ENCODE measurements around the gene TAF11L13.
"Not testable (repeated sequence)": the region's sequence is repeated elsewhere in the genome, so short reads cannot be mapped to it uniquely, and the experiment has no call there.

TAF11L13 gene

DNA sequence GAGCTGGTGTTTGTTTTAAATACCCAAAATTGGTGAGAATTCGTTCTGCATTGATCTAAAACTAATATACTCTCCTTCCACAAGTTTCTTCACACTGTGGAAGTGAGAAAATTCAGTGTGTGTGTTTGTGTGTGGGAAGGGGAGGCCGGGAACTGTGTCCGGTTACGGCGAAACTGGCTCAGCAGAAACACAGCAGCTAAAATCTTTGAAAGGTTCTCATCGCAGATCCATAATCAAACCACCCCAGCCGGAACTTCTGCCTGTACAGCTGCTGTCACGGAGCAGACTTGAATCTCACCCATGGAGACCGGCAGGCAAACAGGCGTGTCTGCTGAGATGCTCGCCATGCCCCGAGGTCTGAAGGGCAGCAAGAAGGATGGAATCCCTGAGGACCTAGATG is at the start of gene TAF11L13:
TSS of gene TAF11L13 (plus strand) at position 301 of the 400 bp plus-strand sequence.
- DNase-seq: not testable (repeated sequence)

DNA sequence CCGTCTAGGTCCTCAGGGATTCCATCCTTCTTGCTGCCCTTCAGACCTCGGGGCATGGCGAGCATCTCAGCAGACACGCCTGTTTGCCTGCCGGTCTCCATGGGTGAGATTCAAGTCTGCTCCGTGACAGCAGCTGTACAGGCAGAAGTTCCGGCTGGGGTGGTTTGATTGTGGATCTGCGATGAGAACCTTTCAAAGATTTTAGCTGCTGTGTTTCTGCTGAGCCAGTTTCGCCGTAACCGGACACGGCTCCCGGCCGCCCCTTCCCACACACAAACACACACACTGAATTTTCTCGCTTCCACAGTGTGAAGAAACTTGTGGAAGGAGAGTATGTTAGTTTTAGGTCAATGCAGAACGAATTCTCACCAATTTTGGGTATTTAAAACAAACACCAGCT is 46.2 kb upstream of the TAF11L13 start, which contains the start of gene TAF11L7:
TSS of gene TAF11L7 (minus strand) at position 101 of the 400 bp plus-strand sequence.
- DNase-seq: not testable (repeated sequence)

DNA sequence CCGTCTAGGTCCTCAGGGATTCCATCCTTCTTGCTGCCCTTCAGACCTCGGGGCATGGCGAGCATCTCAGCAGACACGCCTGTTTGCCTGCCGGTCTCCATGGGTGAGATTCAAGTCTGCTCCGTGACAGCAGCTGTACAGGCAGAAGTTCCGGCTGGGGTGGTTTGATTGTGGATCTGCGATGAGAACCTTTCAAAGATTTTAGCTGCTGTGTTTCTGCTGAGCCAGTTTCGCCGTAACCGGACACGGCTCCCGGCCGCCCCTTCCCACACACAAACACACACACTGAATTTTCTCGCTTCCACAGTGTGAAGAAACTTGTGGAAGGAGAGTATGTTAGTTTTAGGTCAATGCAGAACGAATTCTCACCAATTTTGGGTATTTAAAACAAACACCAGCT is 41.0 kb upstream of the TAF11L13 start, which contains the start of gene TAF11L8:
TSS of gene TAF11L8 (minus strand) at position 101 of the 400 bp plus-strand sequence.
- DNase-seq: not testable (repeated sequence)

DNA sequence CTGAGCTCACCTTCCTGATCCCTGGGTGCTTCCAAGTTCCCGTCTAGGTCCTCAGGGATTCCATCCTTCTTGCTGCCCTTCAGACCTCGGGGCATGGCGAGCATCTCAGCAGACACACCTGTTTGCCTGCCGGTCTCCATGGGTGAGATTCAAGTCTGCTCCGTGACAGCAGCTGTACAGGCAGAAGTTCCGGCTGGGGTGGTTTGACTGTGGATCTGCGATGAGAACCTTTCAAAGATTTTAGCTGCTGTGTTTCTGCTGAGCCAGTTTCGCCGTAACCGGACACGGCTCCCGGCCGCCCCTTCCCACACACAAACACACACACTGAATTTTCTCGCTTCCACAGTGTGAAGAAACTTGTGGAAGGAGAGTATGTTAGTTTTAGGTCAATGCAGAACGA is 37.6 kb upstream of the TAF11L13 start, which contains the start of gene TAF11L9:
TSS of gene TAF11L9 (minus strand) at position 140 of the 400 bp plus-strand sequence.
- DNase-seq: not testable (repeated sequence)

DNA sequence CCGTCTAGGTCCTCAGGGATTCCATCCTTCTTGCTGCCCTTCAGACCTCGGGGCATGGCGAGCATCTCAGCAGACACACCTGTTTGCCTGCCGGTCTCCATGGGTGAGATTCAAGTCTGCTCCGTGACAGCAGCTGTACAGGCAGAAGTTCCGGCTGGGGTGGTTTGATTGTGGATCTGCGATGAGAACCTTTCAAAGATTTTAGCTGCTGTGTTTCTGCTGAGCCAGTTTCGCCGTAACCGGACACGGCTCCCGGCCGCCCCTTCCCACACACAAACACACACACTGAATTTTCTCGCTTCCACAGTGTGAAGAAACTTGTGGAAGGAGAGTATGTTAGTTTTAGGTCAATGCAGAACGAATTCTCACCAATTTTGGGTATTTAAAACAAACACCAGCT is 34.2 kb upstream of the TAF11L13 start, which contains the start of gene TAF11L10:
TSS of gene TAF11L10 (minus strand) at position 101 of the 400 bp plus-strand sequence.
- DNase-seq: not testable (repeated sequence)

DNA sequence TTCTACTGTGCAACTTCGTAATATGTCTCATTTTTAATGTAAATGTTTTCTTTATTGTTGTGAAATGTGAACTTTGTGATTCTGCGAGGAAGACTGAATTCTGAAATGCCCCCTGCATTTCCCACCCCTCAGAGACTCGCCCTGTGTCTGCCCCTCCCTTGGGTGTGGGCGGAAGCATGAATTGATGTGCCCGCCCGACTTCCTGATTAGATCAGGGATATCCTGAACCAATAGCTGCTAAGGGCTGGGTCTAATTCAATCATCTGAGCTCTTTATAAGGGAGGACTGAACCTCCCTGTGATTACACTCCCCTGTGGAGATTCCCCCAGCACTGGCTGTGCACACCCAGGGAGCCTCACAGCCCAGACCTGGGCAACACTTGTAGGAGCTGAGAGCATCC is 28.0 kb upstream of the TAF11L13 start, which contains the start of gene TAF11L11:
TSS of gene TAF11L11 (plus strand) at position 304 of the 400 bp plus-strand sequence.
- not testable (repeated sequence) for DNase-seq

DNA sequence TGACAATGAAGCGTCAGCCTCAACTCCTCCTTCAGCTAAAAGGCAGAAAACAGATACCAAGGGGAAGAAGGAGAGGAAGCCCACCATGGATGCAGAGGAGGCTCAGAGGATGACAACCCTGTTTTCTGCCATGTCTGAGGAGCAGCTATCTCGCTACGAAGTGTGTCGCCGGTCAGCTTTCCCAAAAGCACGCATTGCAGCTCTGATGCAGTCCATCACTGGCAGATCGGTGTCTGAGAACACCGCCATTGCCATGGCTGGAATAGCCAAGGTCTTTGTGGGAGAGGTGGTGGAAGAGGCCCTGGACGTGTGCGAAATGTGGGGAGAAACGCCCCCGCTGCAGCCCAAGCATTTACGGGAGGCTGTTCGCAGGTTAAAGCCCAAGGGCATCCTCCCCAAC is 26.9 kb upstream of the TAF11L13 start:
- no peak for DNase-seq

DNA sequence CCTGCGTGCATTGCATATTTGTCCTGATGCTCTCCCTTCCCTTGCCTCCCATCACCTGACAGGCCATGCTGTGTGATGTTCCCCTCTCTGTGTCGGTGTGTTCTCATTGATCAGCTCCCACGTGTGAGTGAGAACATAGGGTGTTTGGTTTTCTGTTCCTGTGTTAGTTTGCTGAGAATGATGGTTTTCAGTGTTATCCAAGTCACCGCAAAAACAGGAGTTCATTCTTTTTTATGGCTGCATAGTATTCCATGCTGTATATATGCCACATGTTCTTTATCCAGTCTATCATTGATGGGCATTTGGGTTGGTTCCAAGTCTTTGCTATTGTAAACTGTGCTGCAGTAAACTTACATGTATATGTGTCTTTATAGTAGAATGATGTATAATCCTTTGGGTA is 24.4 kb upstream of the TAF11L13 start:
- not testable (repeated sequence) for DNase-seq

DNA sequence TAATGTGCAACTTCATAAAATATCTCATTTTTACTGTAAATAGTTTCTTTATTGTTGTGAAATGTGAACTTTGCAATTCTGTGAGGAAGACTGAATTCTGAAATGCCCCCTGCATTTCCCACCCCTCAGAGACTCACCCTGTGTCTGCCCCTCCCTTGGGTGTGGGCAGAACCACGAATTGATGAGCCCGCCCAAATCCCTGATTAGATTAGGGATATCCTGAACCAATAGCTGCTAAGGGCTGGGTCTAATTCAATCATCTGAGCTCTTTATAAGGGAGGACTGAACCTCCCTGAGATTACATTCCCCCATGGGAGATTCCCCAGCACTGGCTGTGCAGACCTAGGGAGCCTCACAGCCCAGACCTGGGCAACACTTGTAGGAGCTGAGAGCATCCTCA is 21.8 kb upstream of the TAF11L13 start, which contains the start of gene TAF11L12:
TSS of gene TAF11L12 (plus strand) at position 301 of the 400 bp plus-strand sequence.
- not testable (repeated sequence) for DNase-seq

DNA sequence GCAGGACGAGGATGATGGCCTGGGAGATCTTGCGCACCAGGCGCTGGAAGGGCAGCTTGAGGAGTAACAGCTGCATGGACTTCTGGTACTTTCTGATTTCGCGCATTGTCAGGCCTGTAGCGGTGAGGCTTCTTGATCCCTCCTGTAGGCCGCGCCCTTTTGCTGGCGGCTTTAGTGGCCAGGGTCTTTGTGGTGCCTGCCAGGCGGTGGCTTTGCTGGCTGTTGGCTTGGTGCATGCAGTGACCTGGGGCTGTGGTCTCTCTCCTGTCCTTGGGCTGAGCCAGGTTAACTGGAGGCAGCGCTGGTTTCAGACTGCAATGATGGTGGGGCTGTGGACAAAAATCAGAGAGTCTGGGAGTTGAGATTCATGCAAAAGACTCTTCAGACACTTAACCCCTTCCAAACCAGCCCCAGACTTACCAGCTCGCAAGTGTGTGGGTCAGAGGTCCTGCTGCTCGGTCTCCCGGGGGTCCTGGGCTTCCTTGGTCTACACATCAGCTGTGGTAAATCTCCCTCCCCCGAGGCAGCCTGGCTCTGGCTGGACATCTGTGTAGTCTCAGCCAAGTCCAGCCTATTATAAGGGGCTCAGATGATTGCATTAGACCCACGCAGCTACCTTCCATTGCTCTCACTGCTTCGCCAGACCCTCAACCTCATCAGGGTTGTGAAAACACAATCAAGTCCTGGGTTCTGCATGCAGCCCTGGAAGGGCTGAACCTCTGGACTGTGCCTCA is 16.8 kb upstream of the TAF11L13 start:
- DNase-seq: no peak

DNA sequence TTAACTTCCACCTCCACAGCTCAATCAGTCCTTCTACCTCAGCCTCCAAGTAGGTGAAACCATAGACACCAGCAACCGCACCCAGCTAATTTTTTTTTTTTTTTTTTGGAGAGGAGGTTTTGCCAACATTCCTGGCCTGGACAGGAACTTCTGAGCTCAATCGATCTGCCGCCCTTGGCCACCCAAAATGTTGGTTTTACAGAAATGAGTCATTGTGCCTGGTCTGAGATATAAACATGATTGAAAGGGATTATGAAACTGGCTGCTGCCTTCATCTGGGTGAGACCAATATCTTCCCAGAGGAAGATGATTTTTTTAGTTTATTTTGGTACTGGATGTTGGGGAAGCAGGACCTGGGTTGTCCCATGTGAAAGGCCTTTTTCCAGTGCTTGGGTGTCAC is 12.5 kb upstream of the TAF11L13 start:
- DNase-seq: no peak

DNA sequence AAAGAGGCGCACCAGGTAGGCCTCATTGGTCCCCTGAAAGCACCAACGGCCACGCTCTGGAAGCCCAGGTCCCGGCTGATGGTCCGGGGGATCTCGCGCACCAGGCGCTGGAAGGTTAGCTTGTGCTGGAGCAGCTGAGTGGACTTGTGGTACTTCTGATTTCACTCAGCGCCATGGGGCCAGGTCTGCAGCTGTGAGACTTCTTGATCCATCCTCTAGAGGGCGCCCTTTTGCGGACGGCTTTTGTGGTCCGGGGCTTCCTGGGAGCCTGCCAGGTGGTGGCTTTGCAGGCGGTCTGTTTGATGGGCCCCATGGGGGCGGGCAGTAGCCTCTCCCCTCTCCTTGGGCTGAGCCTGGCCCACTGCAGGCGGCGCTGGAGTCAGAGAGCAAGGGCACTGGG is 11.3 kb upstream of the TAF11L13 start:
- no peak for DNase-seq

DNA sequence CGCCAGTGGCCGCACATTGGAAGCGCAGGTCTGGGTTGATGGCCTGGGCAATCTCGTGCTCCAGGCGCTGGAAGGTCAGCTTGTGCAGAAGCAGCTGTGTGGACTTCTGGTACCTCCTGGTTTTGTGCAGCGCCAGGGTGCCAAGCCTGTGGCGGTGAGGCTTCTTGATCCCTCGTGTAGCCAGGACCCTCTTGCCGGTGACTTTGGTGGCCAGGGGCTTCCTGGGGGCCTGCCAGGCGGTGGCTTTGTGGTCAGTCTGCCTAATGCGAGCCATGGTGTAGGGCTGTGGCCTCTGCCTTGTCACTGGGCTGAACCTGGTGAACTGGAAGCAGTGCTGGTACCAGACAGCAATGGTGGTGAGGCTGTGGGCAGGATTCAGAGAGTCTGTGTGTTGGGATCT is 6.2 kb upstream of the TAF11L13 start:
- DNase-seq: no peak

DNA sequence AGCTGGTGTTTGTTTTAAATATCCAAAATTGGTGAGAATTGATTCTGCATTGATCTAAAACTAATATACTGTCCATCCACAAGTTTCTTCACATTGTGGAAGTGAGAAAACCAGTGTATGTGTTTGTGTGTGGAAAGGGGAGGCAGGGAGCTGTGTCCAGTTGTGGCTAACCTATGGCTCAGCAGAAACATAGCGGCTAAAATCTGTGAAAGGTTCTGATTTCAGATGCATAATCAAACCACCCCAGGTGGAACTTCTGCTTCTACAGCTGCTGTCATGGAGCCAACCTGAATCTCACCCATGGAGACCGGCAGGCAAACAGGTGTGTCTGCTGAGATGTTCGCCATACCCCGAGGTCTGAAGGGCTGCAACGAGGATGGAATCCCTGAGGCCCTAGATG is 2.3 kb downstream of the TAF11L13 start, which contains the start of gene TAF11L14:
TSS of gene TAF11L14 (plus strand) at position 301 of the 400 bp plus-strand sequence.
- DNase-seq: no peak

DNA sequence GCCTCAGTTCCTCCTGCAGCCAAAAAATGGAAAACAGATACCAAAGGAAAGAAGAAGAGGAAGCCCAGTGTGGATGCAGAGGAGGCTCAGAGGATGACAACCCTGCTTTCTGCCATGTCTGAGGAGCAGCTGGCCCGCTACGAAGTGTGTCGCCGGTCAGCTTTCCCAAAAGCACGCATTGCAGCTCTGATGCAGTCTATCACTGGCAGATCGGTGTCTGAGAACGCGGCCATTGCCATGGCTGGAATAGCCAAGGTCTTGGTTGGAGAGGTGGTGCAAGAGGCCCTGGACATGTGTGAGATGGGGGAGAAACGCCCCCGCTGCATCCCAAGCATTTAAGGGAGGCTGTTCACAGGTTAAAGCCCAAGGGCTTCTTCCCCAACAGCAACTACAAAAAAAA is 17.3 kb downstream of the TAF11L13 start:
- not testable (repeated sequence) for DNase-seq

DNA sequence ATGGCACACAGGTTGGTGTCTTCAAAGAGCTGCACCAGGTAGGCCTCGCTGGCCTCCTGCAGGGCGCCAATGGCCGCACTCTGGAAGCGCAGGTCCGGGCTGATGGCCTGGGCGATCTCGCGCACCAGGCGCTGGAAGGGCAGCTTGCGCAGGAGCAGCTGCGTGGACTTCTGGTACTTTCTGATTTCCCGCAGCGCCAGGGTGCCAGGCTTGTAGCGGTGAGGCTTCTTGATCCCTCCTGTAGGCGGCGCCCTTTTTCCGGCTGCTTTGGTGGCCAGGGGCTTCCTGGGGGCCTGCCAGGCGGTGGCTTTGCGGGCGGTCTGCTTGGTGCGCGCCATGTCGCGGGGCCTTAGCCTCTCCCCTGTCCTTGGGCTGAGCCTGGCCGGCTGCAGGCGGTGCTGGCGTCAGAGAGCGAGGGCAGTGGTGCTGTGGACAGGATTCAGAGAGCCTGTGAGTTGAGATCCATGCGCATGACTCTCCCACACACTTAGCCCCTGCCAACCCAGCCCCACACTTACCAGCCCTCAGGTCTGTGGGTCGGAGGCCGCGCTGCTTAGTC is 23.4 kb downstream of the TAF11L13 start:
- DNase-seq: not testable (repeated sequence)

DNA sequence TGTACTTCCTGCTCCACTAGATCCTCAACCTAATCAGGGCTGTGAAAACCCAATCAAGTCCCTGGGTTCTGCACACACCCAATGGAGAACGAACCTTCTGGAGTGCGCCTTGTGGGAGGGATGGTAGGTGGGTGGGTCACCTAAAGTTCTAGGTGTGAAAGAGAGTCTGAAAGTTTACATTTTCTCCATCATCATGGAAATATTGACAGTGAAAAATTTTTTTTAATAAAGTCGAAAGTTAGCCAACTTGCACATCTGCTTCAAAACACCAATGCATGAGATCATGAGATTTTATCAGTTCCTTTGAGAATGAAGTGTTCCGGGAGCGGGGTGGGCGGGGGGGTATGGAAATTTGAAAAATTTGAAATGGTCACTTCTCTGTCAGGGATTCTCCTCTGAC is 24.0 kb downstream of the TAF11L13 start:
- no peak for DNase-seq

DNA sequence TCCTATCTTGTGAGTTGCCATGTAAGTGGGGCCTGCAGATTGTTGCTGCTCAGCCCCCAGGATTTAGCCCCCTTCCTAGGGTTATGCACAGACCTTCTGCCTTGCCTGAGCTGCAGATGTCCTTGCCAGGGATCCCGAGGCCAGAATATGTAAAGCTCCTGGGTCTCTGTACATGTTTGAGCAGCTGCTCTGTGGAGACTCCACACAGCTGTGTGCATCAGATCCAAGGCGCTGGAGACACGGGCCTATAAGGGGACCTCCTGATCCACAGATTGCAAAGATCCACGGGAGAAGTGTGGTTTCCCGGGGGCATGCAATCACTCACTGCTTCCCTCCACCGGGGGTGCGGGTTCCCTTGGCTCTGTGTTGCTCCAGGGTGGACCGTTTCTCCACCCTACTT is 31.3 kb downstream of the TAF11L13 start:
- no peak for DNase-seq

DNA sequence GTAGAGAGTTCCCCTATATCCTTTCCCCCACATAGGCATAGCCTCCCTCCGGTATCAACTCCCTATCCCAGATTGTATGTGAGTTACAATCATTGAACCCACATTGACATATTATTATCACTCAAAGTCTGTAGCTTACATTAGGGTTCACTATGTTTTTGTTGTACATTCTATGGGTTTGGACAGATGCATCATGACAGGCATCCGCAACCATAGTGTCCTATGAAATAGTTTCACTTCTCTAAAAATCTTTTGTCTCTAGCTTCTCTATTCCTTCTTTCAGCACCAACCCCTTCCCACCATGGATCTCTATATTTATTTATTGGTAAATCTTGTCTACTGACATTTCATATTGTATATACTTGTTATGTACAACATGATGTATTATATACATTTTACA is 33.9 kb downstream of the TAF11L13 start:
- no peak for DNase-seq

DNA sequence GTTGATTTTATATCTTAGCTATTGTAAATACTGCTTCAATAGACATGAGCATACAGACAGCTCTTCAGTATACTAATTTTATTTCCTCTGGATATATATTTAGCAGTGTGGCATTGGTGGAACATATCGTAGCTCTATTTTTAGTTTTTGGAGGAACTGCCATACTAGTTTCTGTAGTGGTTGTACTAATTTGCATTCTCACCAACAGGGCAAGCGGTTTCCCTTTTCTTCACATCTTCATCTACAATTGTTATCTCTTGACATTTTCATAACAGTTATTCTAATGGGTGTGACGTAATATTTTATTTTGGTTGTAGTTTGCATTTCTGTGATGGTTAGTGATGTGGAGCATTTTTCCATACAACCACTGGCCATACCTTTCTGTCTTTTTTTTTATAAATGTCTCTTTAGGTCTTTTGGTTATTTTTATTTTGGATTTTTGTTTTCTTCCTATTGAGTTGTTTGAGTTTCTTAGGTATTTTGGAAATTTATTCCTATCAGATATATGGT is 34.9 kb downstream of the TAF11L13 start:
- no peak for DNase-seq

DNA sequence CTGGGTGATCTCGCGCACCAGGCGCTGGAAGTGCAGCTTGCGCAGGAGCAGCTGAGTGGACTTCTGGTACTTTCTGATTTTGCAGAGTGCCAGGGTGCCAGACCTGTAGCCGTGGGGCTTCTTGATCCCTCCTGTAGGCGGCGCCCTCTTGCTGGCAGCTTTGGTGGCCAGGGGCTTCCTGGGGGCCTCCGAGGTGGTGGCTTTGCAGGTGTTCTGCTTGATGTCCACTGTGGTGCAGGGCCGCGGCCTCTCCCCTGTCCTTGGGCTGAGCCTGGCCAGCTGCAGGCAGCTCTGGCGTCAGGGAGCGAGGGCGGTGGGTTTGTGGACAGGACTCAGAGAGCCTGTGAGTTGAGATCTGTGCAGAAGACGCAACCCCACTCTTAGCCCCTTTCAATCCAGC is 38.5 kb downstream of the TAF11L13 start:
- DNase-seq: no peak

DNA sequence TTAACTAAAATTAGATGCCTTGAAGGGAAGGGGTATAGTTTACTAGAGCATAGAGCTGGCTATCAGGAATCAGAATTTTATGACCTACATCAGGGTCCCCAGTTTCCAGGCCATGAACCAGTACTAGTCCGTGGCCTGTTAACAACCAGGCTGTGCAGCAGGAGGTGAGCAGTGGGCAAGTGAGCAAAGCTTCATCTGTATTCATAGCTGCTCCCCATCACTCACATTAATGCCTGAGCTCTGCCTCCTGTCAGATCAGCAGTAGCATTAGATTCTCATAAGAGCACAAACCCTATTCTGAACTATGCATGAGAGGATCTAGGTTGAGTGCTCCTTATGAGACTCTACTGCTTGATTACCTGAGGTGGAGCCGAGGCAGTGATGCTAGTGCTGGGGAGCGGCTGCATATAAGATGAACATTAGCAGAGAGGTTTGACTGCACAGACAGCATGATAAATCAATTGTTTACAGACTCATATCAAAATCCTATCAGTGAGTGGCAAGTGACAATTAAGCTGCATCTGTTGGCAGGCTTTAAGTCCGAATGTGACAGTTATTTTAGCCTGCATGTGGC is 47.0 kb downstream of the TAF11L13 start:
- DNase-seq: no peak

DNA sequence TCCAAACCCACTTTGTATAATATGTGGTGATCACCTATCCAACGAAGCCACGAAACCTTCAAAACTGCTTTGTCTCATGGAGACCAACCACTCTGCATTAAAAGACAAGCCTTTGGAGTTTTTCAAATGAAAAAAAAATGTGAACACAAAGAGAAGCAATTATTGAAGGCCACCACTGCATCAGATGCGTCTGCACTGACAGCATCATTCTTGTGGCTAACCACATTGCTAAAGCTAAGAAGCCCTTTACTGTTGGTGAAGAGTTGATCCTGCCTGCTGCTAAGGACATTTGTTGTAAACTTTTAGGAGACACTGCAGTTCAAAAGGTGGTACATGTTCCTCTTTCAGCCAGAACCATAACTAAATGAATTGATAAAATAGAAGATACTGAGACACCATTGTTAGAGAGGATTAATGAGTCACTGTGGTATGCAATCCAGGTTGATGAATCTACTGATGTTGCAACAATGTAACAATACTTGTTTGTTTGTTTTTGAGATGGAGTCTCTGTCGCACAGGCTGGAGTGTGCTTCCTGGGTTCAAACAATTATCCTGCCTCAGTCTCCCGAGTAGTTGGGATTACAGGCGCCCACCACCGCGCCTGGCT is 47.8 kb downstream of the TAF11L13 start:
- no peak for DNase-seq
